NCI-H510A treated with DMSO at 0.1 percent for 48 hours (cell line): ENCODE measurements around the gene MDC1.
"Not testable (repeated sequence)": the region's sequence is repeated elsewhere in the genome, so short reads cannot be mapped to it uniquely, and the experiment has no call there.

Experiments used
- DNase-seq: peaks from one replicate; lab custom pipeline; 2025; lab: John Stamatoyannopoulos, UW

Gene MDC1

DNA sequence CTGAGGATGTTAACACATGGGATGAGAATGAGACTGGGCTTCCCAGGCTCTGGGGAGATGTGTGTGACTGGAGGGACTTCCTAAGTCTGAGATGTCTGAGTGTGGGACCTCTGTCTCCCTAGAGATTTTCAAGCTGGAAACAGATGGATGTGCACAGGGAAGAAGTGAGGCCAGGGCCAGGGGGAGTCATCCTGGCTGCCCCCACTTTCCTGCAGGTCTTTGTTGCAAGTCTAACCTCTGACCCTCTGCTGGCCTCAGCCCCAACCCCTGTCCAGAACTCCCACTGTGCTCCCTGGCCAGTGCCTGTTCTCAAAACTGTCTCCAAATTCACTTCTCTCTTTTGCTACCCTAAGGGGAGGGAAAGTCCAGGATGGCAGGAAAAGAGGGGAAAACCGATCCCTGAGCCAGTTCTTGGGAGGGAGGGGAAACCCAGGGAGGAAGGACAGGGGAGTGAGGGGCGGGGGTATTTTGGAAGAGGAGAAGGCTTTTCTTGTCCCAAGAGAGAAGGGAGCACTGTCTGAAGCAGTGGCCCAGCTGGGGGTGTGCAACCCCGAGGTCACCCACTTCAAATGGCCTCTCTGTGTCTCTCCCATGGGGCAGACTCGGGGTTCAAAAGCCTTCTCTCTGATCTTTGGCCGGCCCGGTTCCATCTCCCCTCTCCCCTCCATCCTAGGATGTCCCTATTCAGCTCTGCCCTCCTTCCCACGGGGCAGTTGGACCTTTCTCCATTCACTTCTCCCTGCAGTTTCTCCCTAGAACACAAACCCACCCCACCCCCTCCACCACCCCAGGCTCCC, 33.7 kb downstream of the MDC1 start:
- DNase-seq = no peak

DNA sequence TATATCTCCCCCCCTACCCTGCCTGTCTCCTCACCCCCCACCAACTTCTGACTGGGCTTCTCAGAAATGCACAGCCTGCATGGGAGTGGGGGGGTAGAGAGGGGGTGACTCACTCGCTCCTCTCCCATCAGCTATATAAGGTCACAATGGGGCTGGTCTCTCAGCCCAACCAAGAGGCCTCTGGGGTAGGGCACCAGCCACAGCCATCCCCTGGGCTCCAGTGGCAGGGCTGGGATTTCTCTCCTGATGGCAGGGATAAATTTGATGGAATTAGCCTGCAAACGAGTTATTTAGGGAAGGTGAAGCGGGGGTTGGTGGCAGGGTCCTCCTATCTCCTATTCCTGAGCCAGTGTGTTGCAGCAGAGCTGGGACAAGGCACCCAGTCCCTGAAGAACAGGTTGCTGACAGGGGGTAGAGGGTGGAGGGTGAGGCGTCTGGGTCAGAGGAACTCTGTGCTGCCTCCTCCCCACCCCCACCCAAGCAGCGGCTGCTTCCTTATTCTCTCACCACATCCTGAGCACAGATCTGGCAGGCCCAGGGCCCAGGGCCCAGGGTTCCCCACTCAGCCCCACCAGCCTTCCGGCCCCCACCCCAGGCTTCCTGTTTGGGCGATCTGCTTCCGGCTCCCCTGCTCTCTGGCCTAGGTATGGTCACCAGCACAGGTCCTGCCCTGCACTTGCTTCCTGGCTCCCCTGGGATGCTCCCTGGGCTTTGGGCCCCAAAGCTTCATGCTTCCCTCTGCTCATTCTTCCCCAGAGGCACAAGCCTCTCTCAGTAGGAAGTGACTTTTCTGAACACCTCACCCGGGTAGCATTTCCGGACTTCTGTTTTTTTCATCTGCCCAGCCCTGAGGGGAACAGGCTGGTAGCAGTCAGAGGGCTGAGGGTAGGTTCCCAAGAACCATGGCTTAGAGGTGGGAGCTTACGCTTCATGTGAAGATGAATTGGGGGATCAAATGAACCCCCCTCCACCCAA, 34.7 kb downstream of the MDC1 start:
- no peak for DNase-seq

DNA sequence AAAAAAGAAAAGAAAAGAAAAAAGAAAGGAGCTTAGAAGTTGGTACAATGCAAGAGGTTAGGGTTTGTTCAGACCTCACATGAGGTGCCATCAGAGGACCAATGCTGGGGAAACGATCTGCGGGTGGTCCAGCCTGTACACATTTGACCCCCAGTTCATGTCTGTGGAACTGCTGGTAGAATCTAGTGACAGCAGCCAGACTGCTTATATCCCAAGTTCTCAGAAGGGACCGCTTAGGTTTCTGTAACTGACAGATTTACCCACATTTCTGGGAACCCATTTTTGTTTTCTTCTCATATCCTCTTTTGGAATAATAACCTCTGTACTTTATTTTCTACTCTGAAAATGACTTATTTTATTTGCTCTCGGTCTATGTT, 35.3 kb downstream of the MDC1 start:
- DNase-seq = no peak

DNA sequence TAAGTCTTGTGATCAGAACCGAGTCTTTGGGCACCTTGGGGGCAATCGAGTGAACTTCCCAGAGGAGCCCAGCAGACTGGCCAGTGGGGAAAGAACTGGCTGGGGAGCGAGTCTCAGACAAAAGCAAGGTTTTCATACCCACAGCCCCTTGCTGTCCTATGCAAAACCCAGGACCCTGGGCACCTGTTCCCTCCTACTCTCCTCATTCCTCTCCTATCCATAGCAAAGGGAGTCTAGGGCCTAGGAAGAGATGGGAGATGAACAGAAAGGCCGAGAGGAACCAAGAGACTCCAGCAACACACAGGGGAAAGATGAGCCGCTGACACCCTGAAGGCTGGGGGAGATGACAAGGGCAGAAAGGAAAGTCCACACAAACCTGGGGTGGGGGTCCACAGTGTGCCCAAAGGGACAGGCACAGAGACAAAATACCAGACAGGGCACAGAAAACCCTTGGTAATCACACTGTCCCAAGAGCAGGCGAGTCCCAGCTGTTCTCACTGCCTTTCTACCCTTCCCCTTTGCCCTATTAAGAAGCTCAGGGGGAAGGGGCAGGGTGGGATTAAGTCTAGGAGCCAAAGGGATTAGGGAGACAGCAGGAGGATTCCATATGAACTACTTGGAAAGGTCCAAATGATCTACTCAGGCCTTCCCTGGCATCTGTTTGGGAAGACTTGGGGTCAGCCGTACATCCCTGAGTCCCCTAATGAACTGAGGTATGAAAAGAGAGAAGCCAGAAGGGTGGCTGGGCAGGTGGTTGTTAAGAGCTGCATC, 37.1 kb downstream of the MDC1 start:
- no peak for DNase-seq

DNA sequence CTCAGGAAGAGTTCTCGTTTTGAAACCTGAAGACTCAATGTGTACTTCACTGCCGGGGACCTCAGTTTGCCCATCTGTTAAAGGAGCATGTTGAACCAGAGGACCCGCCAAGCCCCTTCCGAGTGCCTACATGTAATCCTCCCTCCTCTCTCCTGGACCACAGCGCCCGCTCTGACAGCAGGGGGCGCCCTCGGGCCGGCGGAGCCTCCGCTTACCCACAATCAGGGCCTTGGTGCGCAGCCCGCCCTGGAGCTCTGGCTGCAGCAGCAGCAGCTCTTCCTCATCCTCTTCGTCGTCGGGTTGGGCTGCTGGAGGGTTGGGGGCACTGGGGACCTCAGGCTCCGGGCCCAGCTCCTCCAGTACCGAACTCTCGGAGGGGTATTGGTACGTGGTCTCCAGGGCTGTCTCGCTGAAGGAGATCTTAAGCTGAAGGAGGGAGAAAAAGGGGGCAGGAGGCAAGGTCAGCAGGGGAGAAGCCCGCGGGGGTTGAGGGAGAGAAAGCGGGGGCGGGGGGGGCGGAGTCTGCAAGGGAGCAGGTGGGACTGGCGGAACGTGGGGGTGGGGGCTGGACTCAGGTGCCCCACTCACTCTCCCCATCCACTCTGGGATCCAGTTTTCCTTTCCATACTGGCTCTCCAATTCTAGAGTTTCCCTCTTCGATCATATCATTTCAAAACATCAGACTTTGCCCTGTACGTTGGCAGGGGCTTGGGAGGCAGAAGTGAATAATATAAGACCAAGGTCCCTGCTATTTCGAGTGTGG, 37.9 kb downstream of the MDC1 start:
- peak; percentile 41 for DNase-seq

DNA sequence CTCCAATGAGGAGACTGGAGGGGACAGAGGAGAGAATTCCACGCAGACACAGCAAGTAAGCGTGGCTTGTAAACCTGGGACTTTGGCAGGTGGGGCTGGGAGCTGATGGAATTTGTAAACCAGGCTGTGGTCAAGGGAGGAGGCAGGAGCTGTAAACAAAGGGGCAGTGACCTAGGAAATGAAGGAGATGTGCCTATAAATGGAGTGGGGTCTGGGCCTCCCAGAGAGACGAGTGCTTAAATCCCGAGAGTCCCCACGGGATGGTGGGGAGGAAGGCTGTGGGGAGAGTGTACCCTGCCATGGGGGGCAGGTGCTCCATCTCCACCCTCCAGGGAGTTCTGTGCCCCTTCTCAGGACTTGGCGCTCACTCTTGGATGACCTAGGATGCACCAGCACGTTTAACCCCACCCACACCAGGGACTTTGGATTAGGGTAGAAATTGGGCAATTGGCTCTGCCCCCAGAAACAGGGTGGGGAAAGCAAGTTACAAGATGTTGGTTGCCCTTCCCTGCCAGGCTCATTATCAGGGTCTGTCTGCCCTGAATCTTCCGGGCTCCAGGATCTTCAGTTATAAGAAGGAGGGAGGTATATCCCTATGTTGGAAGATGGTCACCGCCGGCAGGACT, 40.3 kb downstream of the MDC1 start:
- no peak for DNase-seq

DNA sequence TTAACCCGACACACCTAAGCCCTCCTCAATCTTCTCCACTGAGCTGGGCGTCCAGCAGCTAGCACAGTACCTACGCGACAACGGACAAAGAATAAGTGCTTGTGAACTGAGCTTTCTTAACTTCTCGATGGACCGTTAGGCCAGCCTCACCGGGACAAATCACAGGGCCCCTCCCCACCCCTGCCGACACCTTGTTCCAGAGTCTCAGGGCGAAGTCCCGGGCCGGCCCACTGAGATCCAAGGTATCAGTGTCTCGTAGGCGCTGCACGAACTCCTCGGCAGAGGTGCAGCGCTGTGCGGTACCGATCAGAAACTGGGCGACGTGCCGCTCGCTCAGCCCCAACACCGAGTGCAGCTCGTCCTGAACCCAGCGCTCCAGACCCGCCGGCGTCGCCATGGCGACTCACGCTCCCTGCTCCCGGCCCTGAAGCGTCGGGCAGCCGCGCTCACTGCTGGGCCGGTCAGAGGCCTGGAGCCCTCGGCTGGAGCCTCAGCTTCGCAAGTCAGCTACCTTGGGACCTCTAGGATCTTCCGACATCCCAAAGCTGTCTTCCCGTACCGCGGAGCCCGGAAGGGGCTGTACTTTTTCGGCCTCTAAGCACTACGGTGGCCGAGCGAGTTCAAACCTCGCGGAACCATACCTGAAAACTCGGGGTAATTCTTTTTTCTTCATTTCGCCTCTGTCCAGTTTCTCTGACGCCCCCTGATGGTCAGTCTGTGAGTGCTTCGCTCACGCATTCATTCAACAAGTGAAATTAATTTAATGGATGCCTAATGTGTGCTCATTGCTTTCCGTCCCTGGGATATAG, 44.4 kb downstream of the MDC1 start, which contains the start of gene DHX16:
Gene DHX16, minus strand, starts transcription at position 562 of the 809 bp plus-strand sequence. Its CDS starts 165 bp downstream, at position 397.
- DNase-seq = peak; percentile 97

DNA sequence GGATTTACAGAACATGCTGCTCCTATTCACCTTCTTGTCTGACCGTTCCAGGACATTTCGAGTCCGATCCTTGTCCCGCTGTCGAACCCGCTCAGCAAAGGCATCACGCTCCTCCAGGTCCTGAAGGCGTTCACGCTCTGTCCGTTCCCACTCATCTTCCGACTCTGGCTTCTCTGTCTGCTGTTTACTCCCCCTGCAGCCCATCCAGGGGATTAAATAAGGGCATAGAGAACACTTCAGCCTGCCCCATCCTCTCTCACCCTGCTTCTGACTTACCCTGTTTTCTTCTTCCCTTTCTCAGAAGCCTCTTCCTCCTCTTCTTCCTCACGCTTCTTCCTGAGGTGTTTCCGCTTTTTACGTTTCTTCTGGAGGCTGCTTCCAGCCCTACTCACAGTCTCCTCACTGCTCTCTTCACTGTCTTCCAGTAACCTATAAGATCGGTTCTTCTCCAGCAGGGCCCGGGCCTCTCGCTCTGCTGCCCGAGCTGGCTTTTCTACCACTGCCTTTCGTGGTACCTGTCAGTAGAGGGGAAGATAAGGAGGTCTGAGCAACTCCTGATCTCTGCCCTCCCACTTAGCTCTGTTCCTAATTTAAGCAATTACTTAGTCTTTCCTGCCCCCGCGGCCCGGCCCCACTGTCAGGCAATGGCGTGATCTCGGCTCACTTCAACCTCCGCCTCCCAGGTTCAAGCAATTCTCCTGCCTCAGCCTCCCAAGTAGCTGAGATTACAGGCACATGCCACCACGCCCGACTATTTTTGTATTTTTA, 46.1 kb downstream of the MDC1 start:
- DNase-seq = no peak

DNA sequence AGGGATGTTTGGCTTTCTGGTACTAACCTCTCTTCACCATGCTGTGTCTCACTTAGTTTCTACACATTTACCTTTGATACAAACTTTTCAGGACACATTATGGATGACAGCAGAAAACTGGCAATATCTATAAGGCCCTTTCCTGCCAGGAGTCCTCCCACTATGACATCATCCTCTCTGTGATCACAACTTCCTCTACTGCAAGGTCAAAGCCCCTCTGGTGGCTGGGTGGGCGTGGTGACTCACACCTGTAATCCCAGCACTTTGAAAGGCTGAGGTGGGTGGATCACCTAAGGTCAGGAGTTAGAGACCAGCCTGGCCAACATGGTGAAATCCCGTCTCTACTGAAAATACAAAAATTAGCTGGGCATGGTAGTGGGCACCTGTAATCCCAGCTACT, 50.8 kb downstream of the MDC1 start:
- DNase-seq = not testable (repeated sequence)

DNA sequence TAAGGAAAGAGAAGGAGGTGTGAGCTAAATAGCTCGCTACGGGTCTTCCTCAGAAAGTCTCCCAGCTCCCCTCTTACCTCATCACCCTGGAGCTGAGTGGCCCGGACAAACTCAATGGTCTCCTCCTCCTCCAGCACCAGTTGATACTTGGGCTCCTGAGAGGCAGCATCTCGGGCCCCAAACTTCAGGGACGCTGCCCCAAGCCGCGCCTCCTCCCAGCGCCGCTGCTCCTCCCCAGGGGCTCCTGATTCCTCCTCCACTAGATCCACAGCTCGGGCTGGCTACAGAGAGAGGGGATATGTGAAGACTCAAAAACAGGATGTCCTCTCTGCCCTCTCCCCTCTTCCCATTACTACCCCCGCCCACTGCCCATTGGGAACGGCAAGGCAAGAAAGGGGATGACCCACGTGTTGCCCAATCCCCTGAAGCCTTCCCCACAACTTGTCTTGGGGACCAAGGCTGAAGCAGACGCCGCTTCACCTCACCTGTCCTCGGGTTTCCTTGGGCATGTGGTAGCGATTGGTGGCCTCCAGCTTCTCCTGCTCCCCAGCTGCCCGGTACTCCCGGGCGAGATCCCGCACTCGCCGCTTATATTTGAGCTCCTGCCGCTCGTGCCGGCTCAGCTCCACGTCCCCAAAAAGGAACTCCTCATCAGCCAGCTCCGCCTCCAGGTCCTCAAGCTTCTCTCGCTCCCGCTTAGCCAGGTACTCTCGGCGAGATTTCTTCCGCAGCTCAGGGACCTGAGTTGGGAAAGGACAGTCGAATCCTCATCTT, 51.9 kb downstream of the MDC1 start:
- DNase-seq = no peak

DNA sequence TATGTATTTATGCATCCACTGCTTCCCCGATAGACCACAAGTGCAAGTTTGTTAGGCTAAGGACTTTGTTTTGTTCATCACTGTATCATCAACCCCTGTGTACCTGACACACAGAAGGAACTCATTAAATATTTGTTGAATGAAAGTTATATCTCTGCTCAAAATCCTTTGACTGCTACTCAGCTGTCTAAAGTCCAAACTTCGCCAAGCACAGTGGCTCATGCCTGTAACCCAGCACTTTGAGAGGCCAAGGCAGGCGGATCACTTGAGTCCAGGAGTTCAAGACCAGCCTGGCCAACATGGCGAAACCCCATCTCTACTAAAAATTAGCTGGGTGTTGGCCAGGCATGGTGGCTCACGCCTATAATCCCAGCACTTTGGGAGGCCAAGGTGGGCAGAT, 59.2 kb downstream of the MDC1 start:
- not testable (repeated sequence) for DNase-seq

DNA sequence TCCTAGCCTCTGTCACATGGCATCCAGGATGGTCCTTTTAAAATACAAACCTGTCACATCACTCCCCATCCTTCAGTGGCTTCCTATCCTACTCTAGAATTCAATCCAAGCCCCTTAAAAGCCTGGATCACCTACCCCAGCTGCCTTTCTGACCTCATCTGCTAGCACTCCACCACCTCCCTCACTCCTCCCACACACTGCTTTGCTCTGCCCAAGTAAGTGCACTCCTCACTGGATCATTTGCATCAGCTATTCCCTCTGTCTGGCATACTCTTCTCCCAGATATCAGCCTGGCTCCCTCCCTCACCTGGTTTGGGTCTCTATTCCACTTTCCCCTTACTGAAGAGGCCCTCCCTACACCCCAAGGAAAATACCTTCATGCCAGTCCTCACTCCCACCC, 59.6 kb downstream of the MDC1 start:
- no peak for DNase-seq

DNA sequence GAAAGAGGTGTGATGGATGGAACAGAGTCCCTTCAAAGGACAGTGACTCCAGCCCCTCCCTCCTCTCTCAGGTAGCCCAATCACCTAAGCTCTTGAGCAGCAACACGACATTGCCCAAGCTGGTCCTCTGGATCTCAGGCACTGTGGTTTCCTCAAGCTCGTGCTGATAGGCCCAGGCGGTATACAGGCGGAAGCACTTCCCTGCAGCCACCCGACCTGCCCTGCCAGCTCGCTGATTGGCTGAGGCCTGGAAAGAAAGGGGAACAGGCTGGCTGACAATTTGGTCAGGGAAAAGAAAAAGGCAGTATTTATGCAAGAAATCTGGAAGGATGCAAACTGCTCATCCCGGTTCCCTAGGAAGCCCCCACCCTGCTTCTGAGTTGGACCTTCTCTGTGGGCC, 60.6 kb downstream of the MDC1 start:
- no peak for DNase-seq

DNA sequence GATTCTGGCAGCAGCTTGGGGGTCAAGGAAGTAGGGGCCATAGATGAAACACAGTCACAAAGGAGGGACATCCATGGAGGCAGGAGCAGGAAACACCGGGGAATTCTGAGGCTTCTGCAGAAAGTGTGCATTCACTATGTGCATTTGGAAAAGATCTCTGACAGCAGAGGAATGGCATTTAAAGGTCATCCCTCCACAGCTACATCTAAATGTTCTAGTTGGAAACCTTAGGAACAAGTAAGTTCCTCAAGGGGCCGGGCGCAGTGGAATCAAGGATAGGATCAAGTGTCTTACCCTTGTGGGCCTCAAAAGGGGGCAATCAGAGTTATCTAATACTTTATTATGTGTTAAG, 61.4 kb downstream of the MDC1 start:
- DNase-seq = no peak

DNA sequence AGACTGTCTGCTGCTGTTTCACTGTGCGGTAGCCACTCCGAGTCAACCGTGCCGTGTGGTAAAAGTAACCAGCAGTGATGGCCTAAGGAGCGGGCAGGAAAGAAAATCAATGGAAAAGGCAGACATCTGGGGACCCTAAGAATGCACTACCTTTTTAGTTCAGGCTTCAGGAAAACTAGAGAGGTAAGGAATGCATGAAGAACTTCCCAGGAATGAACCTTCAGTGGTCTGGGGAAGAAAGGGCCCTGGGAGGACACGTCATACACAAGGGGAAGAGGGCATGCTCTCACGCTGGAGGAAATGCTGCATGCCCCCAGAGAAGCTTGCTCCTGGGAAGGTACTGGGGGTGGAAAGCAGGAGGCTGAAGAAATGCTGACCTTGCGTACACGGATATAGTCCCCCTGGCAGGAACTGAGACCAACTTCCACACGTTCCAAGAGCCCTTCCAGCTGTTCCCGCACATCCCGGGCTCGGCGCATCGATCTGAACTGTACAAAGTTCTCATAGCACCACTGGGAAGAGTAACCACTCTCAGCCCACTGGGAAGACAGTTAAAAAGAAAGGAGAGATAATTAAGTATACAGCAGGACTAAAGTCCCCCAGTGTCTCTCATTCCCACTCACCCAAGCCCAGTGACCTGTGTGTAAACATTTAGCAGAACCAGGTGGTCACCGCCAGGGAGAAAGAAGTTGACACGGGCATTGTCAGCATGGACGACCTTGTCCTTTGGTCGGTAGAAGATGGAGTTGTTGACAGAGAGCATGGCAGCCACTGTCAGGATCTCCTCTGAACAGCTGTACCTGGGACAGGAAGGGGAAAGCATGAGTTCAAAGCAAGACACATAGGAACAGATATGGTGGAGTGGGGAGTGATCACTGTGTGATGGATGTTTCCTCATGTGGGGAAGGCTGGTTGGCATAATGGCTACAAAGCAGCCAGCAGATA, 62.0 kb downstream of the MDC1 start:
- DNase-seq = no peak

DNA sequence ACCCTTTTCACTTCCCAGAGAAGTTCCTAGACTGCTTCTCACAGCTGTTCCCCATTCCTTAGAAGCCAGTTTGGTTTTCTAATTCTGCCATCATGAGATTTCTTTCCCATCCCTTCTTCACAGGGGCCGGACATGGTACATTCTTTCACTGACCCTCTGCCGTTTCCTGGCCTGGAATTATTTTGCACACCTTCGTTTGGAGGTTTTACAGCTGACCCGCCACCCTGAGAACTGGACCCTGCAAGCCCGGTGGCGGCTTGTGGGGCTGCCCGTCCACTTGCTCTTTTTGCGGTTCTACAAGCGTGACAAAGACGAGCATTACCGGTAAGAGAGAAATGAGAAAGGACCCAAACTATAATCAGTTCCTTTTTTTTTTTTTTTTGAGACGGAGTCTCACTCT, 65.9 kb downstream of the MDC1 start:
- no peak for DNase-seq
